Measurements from ENCODE around the gene PRPF39. TPM values are rescaled to one million over a fixed set of nuclear protein-coding genes. Genes with fewer than 3 reads are reported as not detected.
A peak's percentile ranks its signal among the peaks of the same experiment; 100 is the strongest.
"Not testable (repeated sequence)": the region's sequence is repeated elsewhere in the genome, so short reads cannot be mapped to it uniquely, and the experiment has no call there.

The PRPF39 gene
- total RNA-seq, 1 donor from 2014 or later = 29.6 TPM

DNA sequence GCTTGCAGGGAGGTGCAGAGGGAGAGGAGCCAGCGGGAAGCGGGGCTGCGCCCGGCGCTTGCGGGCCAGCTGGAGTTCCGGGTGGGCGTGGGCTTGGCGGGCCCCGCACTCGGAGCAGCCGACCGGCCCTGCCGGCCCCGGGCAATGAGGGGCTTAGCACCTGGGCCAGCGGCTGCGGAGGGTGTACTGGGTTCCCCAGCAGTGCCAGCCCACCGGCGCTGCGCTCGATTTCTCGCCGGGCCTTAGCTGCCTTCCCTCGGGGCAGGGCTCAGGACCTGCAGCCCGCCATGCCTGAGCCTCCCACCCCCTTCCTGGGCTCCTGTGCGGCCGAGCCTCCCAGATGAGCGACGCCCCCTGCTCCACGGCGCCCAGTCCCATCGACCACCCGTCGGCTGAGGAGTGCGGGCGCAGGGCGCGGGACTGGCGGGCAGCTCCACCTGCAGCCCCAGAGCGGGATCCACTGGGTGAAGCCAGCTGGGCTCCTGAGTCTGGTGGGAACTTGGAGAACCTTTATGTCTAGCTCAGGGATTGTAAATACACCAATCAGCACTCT lies 3.4 kb upstream of the PRPF39 start:
- not testable (repeated sequence) for DNase-seq (ENCODE audit: extremely low read depth, low read depth, low spot score)

GRCh38 chr14:45081096-45081495 lies 2.8 kb upstream of the PRPF39 start:
- DNase-seq (ENCODE audit: extremely low read depth, low read depth, low spot score) = not testable (repeated sequence)

- no peak for DNase-seq (ENCODE audit: extremely low read depth, low read depth, low spot score)
Measured at GRCh38 chr14:45082420-45082819, 1.5 kb upstream of the PRPF39 start.

DNA sequence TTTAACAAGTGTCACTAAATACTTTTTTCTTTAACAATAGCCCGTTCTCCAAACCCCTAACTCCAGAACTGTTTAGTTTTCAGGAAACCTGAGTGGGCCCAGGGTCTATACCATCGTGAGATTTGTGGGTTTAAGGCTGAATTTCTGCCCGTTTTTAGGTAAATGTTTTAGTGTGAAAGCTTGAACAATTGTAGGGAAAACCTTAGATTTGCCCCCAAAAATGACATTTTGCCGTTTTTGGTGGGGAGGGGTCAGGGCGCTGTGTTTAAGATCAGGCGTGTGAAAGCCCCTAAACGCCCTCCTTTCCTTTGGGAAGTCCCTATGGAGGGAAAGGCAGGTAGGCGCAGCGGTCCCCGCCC lies 320 bp upstream of the PRPF39 start:
- DNase-seq (ENCODE audit: extremely low read depth, low read depth, low spot score) = no peak

DNA sequence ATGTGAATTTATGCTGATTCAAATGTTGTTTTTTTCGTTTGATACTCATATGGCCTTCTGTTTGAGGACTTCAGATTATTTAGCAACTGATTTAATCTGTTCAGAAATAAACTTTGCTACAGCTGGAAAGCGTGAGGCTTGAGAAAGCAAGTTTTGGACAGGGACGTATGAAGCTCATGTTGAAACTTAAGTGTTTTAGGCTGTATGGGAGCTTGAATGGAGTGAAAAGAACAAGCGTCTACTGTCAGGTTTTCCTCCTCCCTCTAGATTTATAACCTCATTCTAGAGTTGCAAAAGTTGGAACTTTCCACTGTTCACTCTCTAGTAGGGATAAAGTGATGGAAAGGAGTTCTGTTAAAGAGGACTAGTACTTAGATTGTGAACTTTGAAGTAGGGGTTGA lies 1.0 kb downstream of the PRPF39 start:
- no peak for DNase-seq (ENCODE audit: extremely low read depth, low read depth, low spot score)

DNA sequence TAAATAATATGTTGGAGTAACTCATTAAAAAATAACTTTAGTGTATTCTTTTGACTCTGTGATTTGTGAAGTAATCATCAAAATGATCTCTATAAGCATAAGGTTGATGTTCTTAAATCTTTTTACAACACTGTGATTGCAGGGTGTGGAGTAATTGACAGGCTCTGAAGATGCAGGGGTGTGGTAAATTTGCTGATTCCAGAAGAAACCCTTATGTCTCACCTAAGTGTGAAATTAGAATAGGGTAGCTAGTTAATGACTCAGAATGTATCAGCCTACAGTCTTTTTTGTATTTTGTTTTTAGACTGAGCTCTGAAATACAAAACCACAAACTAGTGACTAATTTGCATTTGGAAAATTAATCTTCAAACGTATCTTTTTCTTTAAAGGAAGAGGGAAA lies 5.9 kb downstream of the PRPF39 start:
- DNase-seq (ENCODE audit: extremely low read depth, low read depth, low spot score) = no peak

- DNase-seq (ENCODE audit: extremely low read depth, low read depth, low spot score) = no peak
Measured at GRCh38 chr14:45091710-45092109, 7.8 kb downstream of the PRPF39 start.

DNA sequence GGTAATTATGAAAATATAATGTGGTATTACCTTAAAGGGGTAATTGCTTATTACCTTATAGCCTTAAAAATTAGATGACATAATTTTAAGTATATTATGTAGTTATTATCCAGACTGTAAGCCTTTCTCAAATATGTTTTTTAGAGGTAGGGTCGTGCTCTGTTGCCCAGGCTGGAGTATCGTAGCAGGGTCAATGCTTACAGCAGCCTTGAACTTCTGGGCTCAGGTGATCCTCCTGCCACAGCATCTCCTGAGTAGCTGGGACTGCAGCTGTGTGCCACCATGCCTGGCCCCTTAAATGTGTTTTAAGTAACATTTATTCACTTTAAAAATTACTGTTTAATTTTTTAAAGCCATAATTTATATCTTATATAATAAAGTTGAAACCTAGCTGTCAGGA lies 10.4 kb downstream of the PRPF39 start:
- DNase-seq (ENCODE audit: extremely low read depth, low read depth, low spot score) = no peak

DNA sequence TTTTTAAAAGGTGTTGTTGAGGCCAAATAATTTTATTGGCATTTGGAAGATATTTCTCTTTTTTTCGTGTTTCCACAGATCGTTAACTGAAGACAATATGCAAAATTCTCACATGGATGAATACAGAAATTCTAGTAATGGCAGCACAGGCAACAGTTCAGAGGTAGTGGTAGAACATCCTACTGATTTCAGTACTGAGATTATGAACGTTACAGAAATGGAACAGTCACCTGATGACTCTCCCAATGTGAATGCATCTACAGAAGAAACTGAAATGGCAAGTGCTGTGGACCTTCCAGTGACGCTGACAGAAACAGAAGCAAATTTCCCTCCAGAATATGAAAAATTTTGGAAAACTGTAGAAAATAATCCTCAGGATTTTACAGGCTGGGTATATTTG lies 11.2 kb downstream of the PRPF39 start:
- no peak for DNase-seq (ENCODE audit: extremely low read depth, low read depth, low spot score)

GRCh38 chr14:45096218-45096617 lies 12.3 kb downstream of the PRPF39 start:
- no peak for DNase-seq (ENCODE audit: extremely low read depth, low read depth, low spot score)

DNA sequence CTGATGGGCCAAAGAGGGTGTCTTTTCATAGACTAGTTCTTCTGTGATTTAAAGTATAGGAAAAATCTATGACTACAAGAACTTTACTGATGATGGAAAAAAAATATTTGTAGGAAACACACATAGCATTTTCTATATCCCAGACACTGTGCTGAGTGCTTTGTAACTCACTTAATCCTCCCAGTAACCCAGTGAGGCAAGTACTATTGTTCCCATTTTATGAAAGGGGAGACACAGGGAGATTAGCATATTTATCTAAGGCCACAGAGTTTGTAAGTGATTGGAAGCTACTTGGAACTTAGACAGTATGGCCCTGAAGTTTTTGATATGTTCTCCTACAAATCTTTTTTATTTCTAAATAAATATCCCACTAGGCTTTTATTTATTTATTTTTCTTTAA lies 19.9 kb downstream of the PRPF39 start:
- DNase-seq (ENCODE audit: extremely low read depth, low read depth, low spot score) = no peak

- no peak for DNase-seq (ENCODE audit: extremely low read depth, low read depth, low spot score)
Measured at GRCh38 chr14:45104561-45104960, 20.6 kb downstream of the PRPF39 start.

- no peak for DNase-seq (ENCODE audit: extremely low read depth, low read depth, low spot score)
Measured at GRCh38 chr14:45112896-45113781, 29.2 kb downstream of the PRPF39 start.

- DNase-seq (ENCODE audit: extremely low read depth, low read depth, low spot score) = no peak
Measured at GRCh38 chr14:45114327-45114726, 30.4 kb downstream of the PRPF39 start.

DNA sequence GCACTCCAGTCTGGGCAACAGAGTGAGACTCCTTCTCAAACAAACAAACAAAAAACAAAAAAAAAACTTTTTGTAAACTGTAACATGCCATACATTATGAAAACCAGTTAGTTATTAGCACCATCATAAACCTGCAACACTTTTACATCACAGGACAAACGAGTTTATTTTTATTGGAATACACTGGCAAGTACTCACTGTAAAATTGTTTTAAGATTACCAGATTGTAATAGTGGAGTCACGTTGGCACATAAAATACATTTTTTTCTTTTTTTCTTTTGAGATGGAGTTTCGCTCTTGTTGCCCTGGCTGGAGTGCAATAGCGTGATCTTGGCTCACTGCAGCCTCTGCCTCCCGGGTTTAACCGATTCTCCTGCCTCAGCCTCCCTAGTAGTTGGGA lies 34.7 kb downstream of the PRPF39 start:
- DNase-seq (ENCODE audit: extremely low read depth, low read depth, low spot score) = no peak

GRCh38 chr14:45120096-45120495 lies 36.2 kb downstream of the PRPF39 start:
- DNase-seq (ENCODE audit: extremely low read depth, low read depth, low spot score) = no peak

- no peak for DNase-seq (ENCODE audit: extremely low read depth, low read depth, low spot score)
Measured at GRCh38 chr14:45123271-45123670, 39.4 kb downstream of the PRPF39 start.

DNA sequence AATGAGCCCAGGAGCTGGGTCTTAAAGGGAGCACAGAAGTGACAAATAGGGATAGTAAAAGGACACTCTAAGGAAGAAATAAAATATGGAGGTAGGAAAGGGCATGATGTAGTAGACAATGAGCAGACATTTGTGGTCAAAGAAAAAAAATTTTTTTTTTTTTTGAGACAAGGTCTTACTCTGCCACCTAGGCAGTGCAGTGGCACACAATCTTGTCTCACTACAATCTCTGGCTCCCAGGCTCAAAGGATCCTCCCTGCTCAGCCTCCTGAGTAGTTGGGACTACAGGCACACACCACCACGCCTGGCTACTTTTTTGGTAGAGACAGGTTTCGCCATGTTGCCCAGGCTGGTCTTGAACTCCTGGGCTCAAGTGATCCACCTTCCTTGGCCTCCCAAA lies 41.8 kb downstream of the PRPF39 start:
- DNase-seq (ENCODE audit: extremely low read depth, low read depth, low spot score) = no peak

DNA sequence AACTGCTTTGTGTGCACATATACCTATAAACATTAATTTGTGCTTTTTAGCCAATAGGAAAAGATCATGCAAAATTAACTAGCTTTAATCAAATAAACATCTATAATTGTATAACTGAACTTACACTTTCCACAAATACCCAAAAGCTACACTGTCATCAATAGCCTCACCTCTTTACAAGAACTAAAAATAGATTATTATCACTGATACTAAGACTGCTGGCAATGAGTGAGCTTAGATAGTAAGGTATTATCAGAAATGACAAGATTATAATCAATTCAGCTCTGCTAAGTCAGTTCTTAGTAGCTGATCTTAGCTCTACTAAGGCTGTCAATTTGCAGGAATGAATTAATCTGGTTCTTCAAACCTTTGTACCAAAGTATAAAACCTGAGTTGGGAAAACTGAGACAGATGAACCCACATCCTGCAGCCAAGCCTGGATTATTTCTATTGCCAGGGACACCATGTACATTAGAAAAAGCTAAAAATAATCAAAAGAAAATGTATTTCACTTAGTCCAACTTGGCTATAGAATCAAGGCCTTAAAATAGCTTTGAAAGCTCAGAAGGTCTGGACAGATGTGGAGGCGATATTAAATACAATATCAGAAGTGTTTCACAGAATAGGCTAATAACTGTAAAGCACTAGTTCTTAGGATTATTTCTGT lies 45.2 kb downstream of the PRPF39 start:
- DNase-seq (ENCODE audit: extremely low read depth, low read depth, low spot score) = no peak

DNA sequence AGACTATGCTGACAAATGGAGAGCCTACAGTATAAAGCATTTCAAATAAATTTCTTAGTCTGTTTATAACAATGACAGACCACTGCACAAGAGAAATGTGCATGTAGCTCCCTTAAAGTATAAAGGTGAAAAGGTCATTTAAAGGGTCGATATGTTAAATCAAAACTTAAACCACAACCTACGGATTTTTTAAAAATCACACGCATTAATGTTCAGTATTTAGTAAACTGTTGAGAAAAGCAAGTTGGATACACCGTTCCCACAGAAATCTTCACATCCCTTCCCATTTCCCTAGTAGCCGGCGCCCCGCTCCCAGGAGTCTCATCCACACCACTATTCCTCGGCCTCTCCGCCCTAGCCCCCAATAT lies 49.8 kb downstream of the PRPF39 start:
- DNase-seq (ENCODE audit: extremely low read depth, low read depth, low spot score) = no peak

GRCh38 chr14:45134051-45134958 lies 50.4 kb downstream of the PRPF39 start, which contains the start of gene FKBP3:
FKBP3 (minus strand) TSS chr14:45134481; CDS start chr14:45134456, 25 bp downstream.
- DNase-seq (ENCODE audit: extremely low read depth, low read depth, low spot score) = peak; percentile 96

Measured in glomerular endothelial cell (primary cell).